HepG2 (cell line): ENCODE measurements around the gene UPF3A. TPM values are rescaled to one million over a fixed set of nuclear protein-coding genes. Genes with fewer than 3 reads are reported as not detected.
A peak's percentile ranks its signal among the peaks of the same experiment; 100 is the strongest.

ENCODE experiments used
- ATAC-seq: fragments of 200-7000 bp; cut with Tn5 transposase; 3 replicates; pipeline ENCODE4 v1.9.1; 2020; ENCODE audit warnings: mild to moderate bottlenecking, moderate library complexity
- BruUV-seq: library from RNA; stranded (reverse); fragments of 400-500 nt; replicated peaks from 2 replicates; lab custom pipeline; 2021; lab: Mats Ljungman, UMichigan
- CTCF ChIA-PET: fragments of 300-600 bp; formaldehyde crosslinking; extraction: SDS; loops from one replicate; lab custom pipeline; 2021; ENCODE audit warnings: low total read pairs, inconsistent platforms, low intra/inter-chr PET ratio; lab: Yijun Ruan, JAX
- POLR2A ChIA-PET: fragments of 350-600 bp; sonication (Branson Sonifier 250); formaldehyde crosslinking; loops from one replicate; lab custom pipeline; 2020; ENCODE audit warnings: antibody characterized with exemption, inconsistent platforms; lab: Yijun Ruan, JAX
- DNase-seq: peaks from one replicate; pipeline ENCODE4 v3.0.0-alpha.2; 2015; ENCODE audit warnings: low spot score
- FAIRE-seq: peaks from 3 replicates; lab custom pipeline; 2011; peaks lifted over from hg19 to GRCh38; lab: Jason Lieb, UNC
- H2AFZ ChIP-seq: one replicate; pipeline ENCODE4 v1.6.1; 2011; ENCODE audit warnings: low read length, inconsistent platforms
- H3K27ac ChIP-seq: fragments of 300-600 bp; 3 replicates; pipeline ENCODE4 v1.8.0; 2011; ENCODE audit warnings: mixed run types, mild to moderate bottlenecking, mixed read lengths, low read length, inconsistent platforms; ENCODE audit not compliant: insufficient read depth; ENCODE audit errors: extremely low read length
- H3K27me3 ChIP-seq, 2 experiments: fragments of 200-600 bp in 1 of 2; 2 replicates in 1 of 2; 3 replicates in 1 of 2; pipeline versions ENCODE4 v1.6.0 to v1.8.0; 2011; ENCODE audit warnings: low read length in 2 of 2, mild to moderate bottlenecking in 2 of 2, moderate library complexity in 2 of 2, inconsistent platforms in 1 of 2; ENCODE audit not compliant: insufficient read depth in 2 of 2, control insufficient read depth in 1 of 2
- H3K36me3 ChIP-seq, 2 experiments: fragments of 200-600 bp in 1 of 2; replicated peaks in 1 of 2; 2 replicates in 1 of 2; 3 replicates in 1 of 2; pipeline versions ENCODE4 v1.5.1 to v1.8.0; 2011; ENCODE audit warnings: low read length in 2 of 2, inconsistent platforms in 1 of 2; ENCODE audit not compliant: insufficient read depth in 2 of 2, control insufficient read depth in 1 of 2
- H3K4me1 ChIP-seq: 2 replicates; pipeline ENCODE4 v1.5.1; 2012; ENCODE audit warnings: low read length, inconsistent platforms; ENCODE audit not compliant: insufficient read depth
- H3K4me2 ChIP-seq: 2 replicates; pipeline ENCODE4 v1.6.0; 2011; ENCODE audit warnings: low read depth, low read length, inconsistent platforms
- H3K4me3 ChIP-seq, 3 experiments: fragments of 200-600 bp in 1 of 3; sonication (generic), shearing (Covaris generic) in 1 of 3; replicated peaks in 1 of 3; 2 replicates each; pipeline ENCODE4 v1.5.1; 2011 to 2016; ENCODE audit warnings: low read length in 3 of 3, inconsistent platforms in 2 of 3, low read depth in 2 of 3, mild to moderate bottlenecking in 2 of 3, control low read depth in 1 of 3, mixed read lengths in 1 of 3; ENCODE audit not compliant: insufficient read depth in 1 of 3
- H3K79me2 ChIP-seq: one replicate; pipeline ENCODE4 v1.6.1; 2011; ENCODE audit warnings: low read length, inconsistent platforms; ENCODE audit not compliant: insufficient read depth
- H3K9ac ChIP-seq: 2 replicates; pipeline ENCODE4 v1.6.0; 2011; ENCODE audit warnings: mild to moderate bottlenecking, low read depth, low read length, inconsistent platforms; ENCODE audit not compliant: insufficient read depth
- H3K9me3 ChIP-seq: 2 replicates; pipeline ENCODE4 v1.5.1; 2012; ENCODE audit warnings: mild to moderate bottlenecking, low read length
- H4K20me1 ChIP-seq: 2 replicates; pipeline ENCODE4 v1.6.0; 2011; ENCODE audit warnings: inconsistent platforms, mild to moderate bottlenecking, low read length, moderate library complexity; ENCODE audit not compliant: insufficient read depth
- AGO2 ChIP-seq: fragments of 200-400 bp; formaldehyde crosslinking; optimal IDR thresholded peaks from 2 replicates; pipeline ENCODE3; 2017; ENCODE audit warnings: mild to moderate bottlenecking, low read depth, low read length, moderate library complexity
- CC2D1A ChIP-seq: sonication (generic); formaldehyde crosslinking; IDR thresholded peaks from 2 replicates; pipeline ENCODE4 v1.8.1; 2023; ENCODE audit warnings: mild to moderate bottlenecking, missing genetic modification reagents
- ISL2 ChIP-seq: sonication (generic); formaldehyde crosslinking; IDR thresholded peaks from 2 replicates; pipeline ENCODE4 v1.5.0; 2020; ENCODE audit warnings: missing genetic modification reagents
- MEIS2 ChIP-seq: sonication (generic); formaldehyde crosslinking; IDR thresholded peaks from 2 replicates; pipeline ENCODE4 v1.9.0; 2021; ENCODE audit warnings: mild to moderate bottlenecking, missing genetic modification reagents
- NCOA5 ChIP-seq: sonication (generic); formaldehyde crosslinking; IDR thresholded peaks from 2 replicates; pipeline ENCODE4 v1.4.0; 2020; ENCODE audit warnings: missing genetic modification reagents
- NFIC ChIP-seq: IDR thresholded peaks from 2 replicates; pipeline ENCODE4 v1.6.1; 2012; ENCODE audit warnings: mild to moderate bottlenecking, low read length, inconsistent platforms
- POLR2A ChIP-seq, 2 experiments: IDR thresholded peaks; 2 replicates each; pipeline ENCODE4 v1.6.1; 2011; ENCODE audit warnings: low read depth in 2 of 2, low read length in 2 of 2, mild to moderate bottlenecking in 1 of 2, moderate library complexity in 1 of 2; ENCODE audit not compliant: insufficient read depth in 1 of 2
- RBM22 ChIP-seq: fragments of 200-400 bp; formaldehyde crosslinking; optimal IDR thresholded peaks from 2 replicates; pipeline ENCODE3; 2017; ENCODE audit warnings: mild to moderate bottlenecking, low read length, moderate library complexity
- ZC3H13 ChIP-seq: sonication (generic); formaldehyde crosslinking; IDR thresholded peaks from 2 replicates; pipeline ENCODE4 v1.8.1; 2023; ENCODE audit warnings: mild to moderate bottlenecking, missing genetic modification reagents, moderate library complexity
- ZNF121 ChIP-seq: sonication (generic); formaldehyde crosslinking; IDR thresholded peaks from 2 replicates; pipeline ENCODE4 v1.5.0; 2020; ENCODE audit warnings: mild to moderate bottlenecking, missing genetic modification reagents
- ZNF251 ChIP-seq: sonication (generic); formaldehyde crosslinking; IDR thresholded peaks from 2 replicates; pipeline ENCODE4 v1.9.0; 2021; ENCODE audit warnings: mild to moderate bottlenecking, missing genetic modification reagents
- ZNF788 ChIP-seq: sonication (generic); formaldehyde crosslinking; IDR thresholded peaks from 2 replicates; pipeline ENCODE4 v1.5.0; 2020; ENCODE audit warnings: mild to moderate bottlenecking, missing genetic modification reagents, borderline replicate concordance
- ZNF792 ChIP-seq: IDR thresholded peaks from 2 replicates; pipeline ENCODE4 v1.6.1; 2016
- WGBS: methylation state at CpG from one replicate; pipeline ENCODE4 v1.1.6; 2017; ENCODE audit warnings: low lambda C conversion rate; 5-methylcytosine and 5-hydroxymethylcytosine counted together
- in situ Hi-C: cut with HindIII; loops from 2 replicates; pipeline ENCODE4 v1.10.0; 2017; ENCODE audit warnings: low pct_unique_long_range_greater_than_20kb; ENCODE audit not compliant: extremely low pct_ligation_motif_present
- intact Hi-C: fragments of 100-400 bp; cut with micrococcal nuclease; formaldehyde crosslinking; loops from one replicate; pipeline ENCODE4 v1.10.0; 2022; ENCODE audit not compliant: unreplicated experiment
- polyA plus RNA-seq, 8 experiments: library from polyadenylated mRNA; depleted of rRNA in 3 of 8; stranded (reverse) in 7 of 8; unstranded in 1 of 8; fragments of >200 nt; fragmentation: Illumina TruSeq in 4 of 8; extraction: Trizol in 4 of 8; gene quantifications; 2 replicates each; pipeline versions ENCODE4 v1.2.1 to v1.2.3, GENCODE V29; 2011 to 2016; ENCODE audit warnings: low read depth in 4 of 8, missing spikeins in 1 of 8, mixed read lengths in 1 of 8; ENCODE audit not compliant: insufficient read depth in 1 of 8
- total RNA-seq, 5 experiments: library from RNA; depleted of rRNA; stranded (reverse); fragments of >200 nt; fragmentation: Illumina TruSeq; extraction: Trizol; gene quantifications; 2 replicates each; pipeline ENCODE4 v1.2.3, GENCODE V29; 2016; ENCODE audit warnings: low read depth in 1 of 5
- TF ChIP-seq, protein P1 (sequence below): sonication (generic); formaldehyde crosslinking; IDR thresholded peaks from 2 replicates; pipeline ENCODE4 v1.4.0; 2020; ENCODE audit warnings: missing genetic modification reagents

UPF3A gene
- total and polyA plus RNA-seq, 2 of the 13 experiments (the other 11 are each of a cell fraction or from before 2014, with no cell fraction given) = 60.2 to 63.8 TPM

DNA sequence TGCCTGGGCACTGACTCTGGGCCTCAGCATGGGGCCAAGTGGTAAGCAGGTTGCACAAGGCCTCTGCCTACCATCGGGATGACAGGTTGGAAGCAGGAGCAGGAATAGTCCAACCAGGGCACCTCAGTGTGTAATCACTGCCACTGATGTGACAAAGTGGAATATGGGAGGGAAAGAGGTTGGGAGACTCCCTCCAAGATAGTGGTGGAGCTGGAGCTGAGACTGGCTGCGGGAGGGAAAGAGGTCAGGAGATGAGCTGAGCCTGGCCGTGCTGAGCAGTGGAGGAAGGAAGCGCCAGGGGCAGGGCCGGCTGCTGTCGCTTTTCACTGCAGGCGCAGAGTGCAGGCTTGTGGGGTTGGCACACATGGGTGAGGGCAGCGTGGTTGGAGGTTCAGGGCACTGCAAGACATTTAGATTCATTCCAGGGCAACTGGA, 6.8 kb downstream of the UPF3A start:
- FAIRE-seq (no peak), DNase-seq (no peak), ATAC-seq (peak; percentile 35)
- intact Hi-C loops = no loop called here
- ChIA-PET CTCF (no interaction called here), POLR2A (no interaction called here)
- Histone ChIP-seq H3K4me3 (no peak overlapping the region), H4K20me1 (peaks cover 5% of the 10 kb centered on the region; the same call in 1 of the 2 replicates), H3K36me3 (peaks cover 17 to 62% of the 10 kb centered on the region in 2 experiments), H3K4me2 (no peak overlapping the region), H3K27ac (no peak overlapping the region), H3K9me3 (no peaks in the 10 kb centered on the region), H3K4me1 (peaks cover 24% of the 10 kb centered on the region), H3K79me2 (peaks cover 32% of the 10 kb centered on the region), H2AFZ (no peak overlapping the region), H3K9ac (no peak overlapping the region), H3K27me3 (no peaks in the 10 kb centered on the region)
- TF ChIP-seq CC2D1A (CRISPR knock-in tag) = no peak
- no peak for TF ChIP-seq NCOA5 (CRISPR knock-in tag)
- TF ChIP-seq AGO2 = peak; percentile 56
- TF ChIP-seq RBM22 = peak; percentile 31
- no peak for TF ChIP-seq MEIS2 (CRISPR knock-in tag)
- TF ChIP-seq ISL2 (CRISPR knock-in tag) = no peak
- no peak for TF ChIP-seq ZNF788 (CRISPR knock-in tag)
- TF ChIP-seq POLR2A (IDR thresholded peaks at IDR 0.05; ENCODE audit: insufficient read depth in 1 of 2, low read depth in 2 of 2, low read length in 2 of 2) = 0 out of 4 replicates have a peak, but pooled peaks of 1 of the 2 experiments have one; percentile 11
- TF ChIP-seq, protein P1, sequence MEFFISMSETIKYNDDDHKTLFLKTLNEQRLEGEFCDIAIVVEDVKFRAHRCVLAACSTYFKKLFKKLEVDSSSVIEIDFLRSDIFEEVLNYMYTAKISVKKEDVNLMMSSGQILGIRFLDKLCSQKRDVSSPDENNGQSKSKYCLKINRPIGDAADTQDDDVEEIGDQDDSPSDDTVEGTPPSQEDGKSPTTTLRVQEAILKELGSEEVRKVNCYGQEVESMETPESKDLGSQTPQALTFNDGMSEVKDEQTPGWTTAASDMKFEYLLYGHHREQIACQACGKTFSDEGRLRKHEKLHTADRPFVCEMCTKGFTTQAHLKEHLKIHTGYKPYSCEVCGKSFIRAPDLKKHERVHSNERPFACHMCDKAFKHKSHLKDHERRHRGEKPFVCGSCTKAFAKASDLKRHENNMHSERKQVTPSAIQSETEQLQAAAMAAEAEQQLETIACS (CRISPR knock-in tag) = no peak
- TF ChIP-seq ZNF251 = no peak
- TF ChIP-seq ZC3H13 (CRISPR knock-in tag) = no peak
- TF ChIP-seq ZNF792 (CRISPR knock-in tag) = no peak
- TF ChIP-seq ZNF121 (CRISPR knock-in tag) = no peak
- TF ChIP-seq NFIC = no peak
- WGBS = 98% methylated on average over 8 of the region's 8 CpGs
- in situ Hi-C loops = no loop called here
- no TSS peak for BruUV-seq
